K562 (cell line): ENCODE results near the gene DNMBP. TPM values are rescaled to one million over a fixed set of nuclear protein-coding genes. Genes with fewer than 3 reads are reported as not detected.

Source experiments
- ATAC-seq: fragments of 200-7000 bp; cut with Tn5 transposase; 3 replicates; pipeline ENCODE4 v1.9.1; 2020; ENCODE audit warnings: moderate library complexity
- BruUV-seq: library from RNA; stranded (reverse); fragments of 400-500 nt; replicated peaks from 2 replicates; lab custom pipeline; 2021; lab: Mats Ljungman, UMichigan
- CTCF ChIA-PET: fragments of 300-600 bp; formaldehyde crosslinking; extraction: SDS; loops from one replicate; lab custom pipeline; 2021; ENCODE audit warnings: low intra/inter-chr PET ratio; lab: Yijun Ruan, JAX
- POLR2A ChIA-PET: fragments of 300-600, 350-650 bp; sonication (Branson Sonifier 250); formaldehyde crosslinking; extraction: SDS; loops from one replicate; lab custom pipeline; 2021; ENCODE audit warnings: antibody characterized with exemption, inconsistent platforms; lab: Yijun Ruan, JAX
- DNase-seq, 4 experiments: peaks; one replicate each; pipeline versions ENCODE4 v3.0.0 to v3.0.0-alpha.2; 2011 to 2018; ENCODE audit warnings: low spot score in 3 of 4, mixed read lengths in 3 of 4; ENCODE audit errors: extremely low read depth in 1 of 4
- FAIRE-seq: peaks from 2 replicates; lab custom pipeline; 2011; peaks lifted over from hg19 to GRCh38; lab: Jason Lieb, UNC
- H2AFZ ChIP-seq: 2 replicates; pipeline ENCODE4 v1.6.0; 2011; ENCODE audit warnings: low read depth, low read length, control low read depth, inconsistent platforms
- H3K27ac ChIP-seq: fragments of 200-600 bp; 3 replicates; pipeline ENCODE4 v1.8.0; 2011; ENCODE audit warnings: low read depth, mild to moderate bottlenecking, control low read depth, inconsistent platforms, low read length, moderate library complexity, mixed read lengths; ENCODE audit errors: extremely low read depth
- H3K27me3 ChIP-seq, 2 experiments: fragments of 300-600 bp in 1 of 2; 2 replicates in 1 of 2; 3 replicates in 1 of 2; pipeline versions ENCODE4 v1.6.0 to v1.8.0; 2011; ENCODE audit warnings: inconsistent platforms in 2 of 2, low read length in 2 of 2, mild to moderate bottlenecking in 1 of 2, mixed read lengths in 1 of 2, moderate library complexity in 1 of 2; ENCODE audit not compliant: control insufficient read depth in 2 of 2, insufficient read depth in 2 of 2
- H3K36me3 ChIP-seq: fragments of 300-600 bp; 3 replicates; pipeline ENCODE4 v1.8.0; 2011; ENCODE audit warnings: mild to moderate bottlenecking, low read length, inconsistent platforms; ENCODE audit not compliant: control insufficient read depth, insufficient read depth
- H3K4me1 ChIP-seq, 2 experiments: fragments of 200-600 bp in 1 of 2; replicated peaks in 1 of 2; 2 replicates in 1 of 2; 3 replicates in 1 of 2; pipeline versions ENCODE4 v1.5.1 to v1.8.0; 2011; ENCODE audit warnings: inconsistent platforms in 2 of 2, low read length in 2 of 2, mild to moderate bottlenecking in 1 of 2, mixed read lengths in 1 of 2, moderate library complexity in 1 of 2; ENCODE audit not compliant: control insufficient read depth in 2 of 2, insufficient read depth in 2 of 2
- H3K4me2 ChIP-seq: 2 replicates; pipeline ENCODE4 v1.6.1; 2011; ENCODE audit warnings: low read length, control low read depth, inconsistent platforms, mixed read lengths; ENCODE audit not compliant: insufficient read depth
- H3K4me3 ChIP-seq: fragments of 200-600 bp; sonication (generic), shearing (Covaris generic); 2 replicates; pipeline ENCODE4 v1.5.1; 2016; ENCODE audit warnings: control low read depth, inconsistent platforms
- H3K79me2 ChIP-seq: fragments of 200-600 bp; 3 replicates; pipeline ENCODE4 v1.8.0; 2011; ENCODE audit warnings: low read length, inconsistent platforms; ENCODE audit not compliant: control insufficient read depth, insufficient read depth
- H3K9ac ChIP-seq, 2 experiments: 2 replicates each; pipeline versions ENCODE4 v1.6.0 to v1.6.1; 2011; ENCODE audit warnings: low read depth in 2 of 2, low read length in 2 of 2, control low read depth in 1 of 2, inconsistent platforms in 1 of 2, mild to moderate bottlenecking in 1 of 2, mixed read lengths in 1 of 2; ENCODE audit not compliant: insufficient read depth in 1 of 2
- H3K9me1 ChIP-seq: one replicate; pipeline ENCODE4 v1.6.0; 2011; ENCODE audit warnings: inconsistent platforms, mild to moderate bottlenecking, low read length, moderate library complexity; ENCODE audit not compliant: control insufficient read depth, insufficient read depth
- H3K9me3 ChIP-seq: replicated peaks from 2 replicates; pipeline ENCODE4 v1.5.1; 2011; ENCODE audit warnings: low read depth, low read length, inconsistent platforms; ENCODE audit not compliant: control insufficient read depth, insufficient read depth
- H4K20me1 ChIP-seq: replicated peaks from 2 replicates; pipeline ENCODE4 v1.6.1; 2011; ENCODE audit warnings: low read length, inconsistent platforms, mixed read lengths; ENCODE audit not compliant: control insufficient read depth, insufficient read depth
- CBFA2T2 ChIP-seq: fragments of 450-650 bp; conservative IDR thresholded peaks from 2 replicates; pipeline ENCODE4 v1.6.1; 2017; ENCODE audit warnings: mild to moderate bottlenecking
- CBFA2T3 ChIP-seq: fragments of 450-650 bp; IDR thresholded peaks from 2 replicates; pipeline ENCODE4 v1.6.1; 2017
- E2F3 ChIP-seq: fragments of 250-450 bp; sonication (Bioruptor Pico); IDR thresholded peaks from 2 replicates; pipeline ENCODE4 v1.4.0; 2020; ENCODE audit warnings: mild to moderate bottlenecking
- FOXP4 ChIP-seq: sonication (generic); formaldehyde crosslinking; IDR thresholded peaks from 2 replicates; pipeline ENCODE4 v1.8.0; 2022; ENCODE audit warnings: mild to moderate bottlenecking, missing genetic modification reagents, borderline replicate concordance
- HEY1 ChIP-seq: fragments of 250-450 bp; sonication (Bioruptor Pico); IDR thresholded peaks from 2 replicates; pipeline ENCODE4 v1.5.0; 2020; ENCODE audit warnings: mild to moderate bottlenecking, moderate library complexity, borderline replicate concordance
- PCBP2 ChIP-seq: fragments of 200-400 bp; formaldehyde crosslinking; IDR thresholded peaks from 2 replicates; pipeline ENCODE4 v1.6.1; 2018; ENCODE audit warnings: low read length, low read depth, mild to moderate bottlenecking, moderate library complexity; ENCODE audit not compliant: poor library complexity, severe bottlenecking
- PHF21A ChIP-seq: fragments of 450-650 bp; IDR thresholded peaks from 2 replicates; pipeline ENCODE4 v1.6.1; 2017; ENCODE audit warnings: low read depth, borderline replicate concordance
- RFX1 ChIP-seq: fragments of 450-650 bp; IDR thresholded peaks from 2 replicates; pipeline ENCODE4 v1.6.1; 2016; ENCODE audit warnings: mild to moderate bottlenecking, moderate library complexity
- SAFB ChIP-seq: fragments of 200-400 bp; formaldehyde crosslinking; IDR thresholded peaks from 2 replicates; pipeline ENCODE4 v1.6.1; 2017; ENCODE audit warnings: low read depth, low read length, borderline replicate concordance
- SPI1 ChIP-seq: IDR thresholded peaks from 2 replicates; pipeline ENCODE4 v1.6.1; 2011; ENCODE audit warnings: low read depth, low read length, control low read depth, borderline replicate concordance
- SRF ChIP-seq, 2 experiments: fragments of 250-450, 450-650 bp in 1 of 2; sonication (Bioruptor Pico) in 1 of 2; sonication (generic) in 1 of 2; formaldehyde crosslinking; IDR thresholded peaks; 2 replicates each; pipeline versions ENCODE4 v1.5.0 to v1.5.1; 2020 to 2022; ENCODE audit warnings: mild to moderate bottlenecking in 1 of 2, missing genetic modification reagents in 1 of 2
- TEAD4 ChIP-seq, 2 experiments: sonication (generic) in 1 of 2; formaldehyde crosslinking in 1 of 2; IDR thresholded peaks; 2 replicates each; pipeline versions ENCODE4 v1.6.1 to v1.8.0; 2012 to 2022; ENCODE audit warnings: borderline replicate concordance in 1 of 2, inconsistent platforms in 1 of 2, low read length in 1 of 2, mild to moderate bottlenecking in 1 of 2, missing genetic modification reagents in 1 of 2
- WGBS: fragments of 100-300 bp; shearing (Covaris generic); methylation state at CpG from one replicate; pipeline ENCODE4 v1.1.6; 2016; ENCODE audit warnings: low coverage, mixed read lengths; ENCODE audit not compliant: insufficient coverage; ENCODE audit errors: missing lambda C conversion rate; 5-methylcytosine and 5-hydroxymethylcytosine counted together
- in situ Hi-C: fragments of 300-500 bp; cut with MboI; formaldehyde crosslinking; loops from 4 replicates; pipeline ENCODE4 v1.15.0; 2018; ENCODE audit warnings: inconsistent platforms, mixed read lengths
- intact Hi-C: fragments of 100-400 bp; cut with micrococcal nuclease; formaldehyde crosslinking; loops from 2 replicates; pipeline ENCODE4 v1.14.2; 2022
- polyA plus RNA-seq, 8 experiments: library from polyadenylated mRNA; depleted of rRNA in 4 of 8; stranded (reverse) in 5 of 8; unstranded in 3 of 8; fragments of >200 nt; fragmentation: Nextera tagmentation in 2 of 8; fragmentation: Illumina TruSeq in 1 of 8; extraction: Ambion mirVana in 2 of 8; extraction: Trizol in 1 of 8; gene quantifications; 2 replicates each; pipeline versions ENCODE4 v1.2.1 to v1.2.3, GENCODE V29; 2011 to 2014; ENCODE audit warnings: inconsistent platforms in 1 of 8, missing spikeins in 1 of 8
- total RNA-seq, 7 experiments: library from RNA; depleted of rRNA in 6 of 7; stranded (reverse); fragments of >200 nt in 6 of 7; fragmentation: Illumina TruSeq in 2 of 7; extraction: Trizol in 2 of 7; gene quantifications; 2 replicates each; pipeline versions ENCODE4 v1.2.1 to v1.2.3, GENCODE V29; 2011 to 2021; ENCODE audit warnings: low replicate concordance in 1 of 7
- TF ChIP-seq, protein P1 (sequence below): fragments of 250-450 bp; sonication (Bioruptor Pico); IDR thresholded peaks from 2 replicates; pipeline ENCODE4 v1.5.0; 2021

The DNMBP gene
- total and polyA plus RNA-seq, 9 of the 15 experiments (the other 6 are each of a cell fraction or from before 2014, with no cell fraction given): 0.83 to 3.7 (median 2.2) TPM

- TF ChIP-seq RFX1: no peak
Measured at GRCh38 chr10:100008708-100009282, 952 bp downstream of the DNMBP start (continued).

GRCh38 chr10:100008142-100008522, 1.6 kb downstream of the DNMBP start:
- Histone ChIP-seq H3K36me3 (no peaks in the 10 kb centered on the region), H3K9ac (no peak overlapping the region), H3K9me1 (no peaks in the 10 kb centered on the region), H3K4me3 (peak overlapping the region; percentile 59; the same call in 1 of the 2 replicates), H3K9me3 (no peaks in the 10 kb centered on the region), H4K20me1 (0 out of 2 replicates have a peak, but pooled peaks cover 7% of the 10 kb centered on the region), H3K4me1 (peaks cover 12 to 24% of the 10 kb centered on the region in 2 experiments; a peak in 4 of 5 replicates), H3K4me2 (peak overlapping the region; percentile 87), H3K27me3 (no peaks in the 10 kb centered on the region), H2AFZ (no peak overlapping the region), H3K79me2 (peaks cover 19% of the 10 kb centered on the region), H3K27ac (no peak overlapping the region)
- no TSS peak for BruUV-seq
- ATAC-seq (no peak), FAIRE-seq (peak; percentile 70), DNase-seq (peak in 2 of 4 experiments; percentile 13 to 30)
- POLR2A ChIA-PET: interaction anchor here (0.9 kb wide), 1 partner anchor 10 kb away, joined by 4 read pairs; no protein-coding TSS in a partner anchor
- CTCF ChIA-PET: interaction anchor here (0.6 kb wide), 1 partner anchor 396 kb away, joined by 3 read pairs; no protein-coding TSS in a partner anchor
- WGBS: 9% methylated on average over 6 of the region's 6 CpGs
- intact Hi-C loops: no loop called here
- in situ Hi-C loops: no loop called here
- TF ChIP-seq SAFB: no peak
- no peak for TF ChIP-seq HEY1 (CRISPR knock-in tag)
- peak; percentile 46; the same call in 1 of the 2 replicates for TF ChIP-seq SPI1
- peak; percentile 64 for TF ChIP-seq CBFA2T3
- no peak for TF ChIP-seq E2F3
- no peak for TF ChIP-seq SRF (CRISPR knock-in tag; IDR thresholded peaks at IDR 0.05)
- TF ChIP-seq TEAD4 (IDR thresholded peaks at IDR 0.05; ENCODE audit: low read length): peak; percentile 38; the same call in 1 of the 2 replicates
- no peak for TF ChIP-seq TEAD4 (CRISPR knock-in tag; IDR thresholded peaks at IDR 0.05; ENCODE audit: borderline replicate concordance)
- TF ChIP-seq PHF21A: no peak
- peak; percentile 47 for TF ChIP-seq CBFA2T2
- TF ChIP-seq, protein P1, sequence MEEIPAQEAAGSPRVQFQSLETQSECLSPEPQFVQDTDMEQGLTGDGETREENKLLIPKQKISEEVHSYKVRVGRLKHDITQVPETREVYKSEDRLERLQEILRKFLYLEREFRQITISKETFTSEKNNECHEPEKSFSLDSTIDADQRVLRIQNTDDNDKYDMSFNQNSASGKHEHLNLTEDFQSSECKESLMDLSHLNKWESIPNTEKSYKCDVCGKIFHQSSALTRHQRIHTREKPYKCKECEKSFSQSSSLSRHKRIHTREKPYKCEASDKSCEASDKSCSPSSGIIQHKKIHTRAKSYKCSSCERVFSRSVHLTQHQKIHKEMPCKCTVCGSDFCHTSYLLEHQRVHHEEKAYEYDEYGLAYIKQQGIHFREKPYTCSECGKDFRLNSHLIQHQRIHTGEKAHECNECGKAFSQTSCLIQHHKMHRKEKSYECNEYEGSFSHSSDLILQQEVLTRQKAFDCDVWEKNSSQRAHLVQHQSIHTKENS (CRISPR knock-in tag): no peak
- TF ChIP-seq PCBP2: no peak
- TF ChIP-seq FOXP4 (CRISPR knock-in tag): no peak
